GM18526 (cell line): ENCODE results near the gene EGFL7.

Experiments
- POLR2A ChIP-seq: IDR thresholded peaks from 3 replicates; pipeline ENCODE4 v1.6.1; 2011; ENCODE audit not compliant: insufficient read length; ENCODE audit errors: extremely low read depth

Gene EGFL7

DNA sequence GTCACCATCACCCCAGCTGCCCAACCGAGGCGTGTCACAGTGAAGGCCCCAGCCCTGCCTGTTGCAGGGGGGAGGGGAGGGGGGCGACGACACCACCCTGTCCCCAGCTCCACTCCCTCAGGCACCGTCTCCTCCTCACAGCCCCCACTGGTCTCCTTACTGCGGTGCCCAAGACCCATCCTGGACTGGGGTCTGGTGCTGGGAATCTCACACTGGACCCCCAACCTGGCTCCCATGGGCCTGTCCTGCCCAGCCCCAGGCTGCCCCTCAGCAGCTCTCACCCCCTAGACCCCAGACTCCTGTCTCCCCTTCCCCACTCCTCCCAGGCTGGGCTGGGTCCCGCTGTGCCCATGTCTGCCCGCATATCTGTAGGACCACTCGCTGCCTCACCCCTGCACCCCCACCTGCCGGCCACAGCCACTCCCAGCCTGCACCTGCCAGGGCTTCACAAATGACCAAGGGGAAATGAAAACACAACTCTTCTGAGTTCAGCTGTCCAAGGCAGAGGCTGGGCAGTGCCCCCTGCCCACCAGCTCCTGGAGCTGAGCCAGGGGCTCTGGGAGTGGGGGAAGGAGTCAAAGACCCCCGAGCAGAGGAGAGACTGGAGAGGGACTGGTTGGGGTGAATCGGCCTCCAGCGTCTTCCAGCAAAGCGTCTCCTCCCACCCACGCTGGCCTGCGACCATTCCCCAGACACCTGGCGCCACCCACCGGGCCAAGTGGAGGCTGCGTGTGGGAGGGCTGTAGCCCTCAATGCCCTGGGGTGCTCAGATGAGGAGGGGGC, 32.6 kb upstream of the EGFL7 start:
- no peak for TF ChIP-seq POLR2A

DNA sequence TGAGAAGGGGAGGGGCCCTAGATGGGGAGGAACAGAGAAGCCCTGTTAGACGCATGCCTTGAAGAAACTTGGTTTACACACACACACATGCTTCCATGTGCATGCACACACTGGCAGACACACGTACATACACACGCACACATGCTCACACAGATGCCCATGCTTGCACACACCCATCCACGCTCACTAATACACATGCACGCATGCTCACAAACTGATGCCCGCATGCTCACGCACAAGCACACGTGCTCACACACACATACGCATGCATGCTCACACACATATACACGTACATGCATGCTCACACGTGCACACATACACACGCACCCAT, 32.1 kb upstream of the EGFL7 start:
- TF ChIP-seq POLR2A, result no peak

DNA sequence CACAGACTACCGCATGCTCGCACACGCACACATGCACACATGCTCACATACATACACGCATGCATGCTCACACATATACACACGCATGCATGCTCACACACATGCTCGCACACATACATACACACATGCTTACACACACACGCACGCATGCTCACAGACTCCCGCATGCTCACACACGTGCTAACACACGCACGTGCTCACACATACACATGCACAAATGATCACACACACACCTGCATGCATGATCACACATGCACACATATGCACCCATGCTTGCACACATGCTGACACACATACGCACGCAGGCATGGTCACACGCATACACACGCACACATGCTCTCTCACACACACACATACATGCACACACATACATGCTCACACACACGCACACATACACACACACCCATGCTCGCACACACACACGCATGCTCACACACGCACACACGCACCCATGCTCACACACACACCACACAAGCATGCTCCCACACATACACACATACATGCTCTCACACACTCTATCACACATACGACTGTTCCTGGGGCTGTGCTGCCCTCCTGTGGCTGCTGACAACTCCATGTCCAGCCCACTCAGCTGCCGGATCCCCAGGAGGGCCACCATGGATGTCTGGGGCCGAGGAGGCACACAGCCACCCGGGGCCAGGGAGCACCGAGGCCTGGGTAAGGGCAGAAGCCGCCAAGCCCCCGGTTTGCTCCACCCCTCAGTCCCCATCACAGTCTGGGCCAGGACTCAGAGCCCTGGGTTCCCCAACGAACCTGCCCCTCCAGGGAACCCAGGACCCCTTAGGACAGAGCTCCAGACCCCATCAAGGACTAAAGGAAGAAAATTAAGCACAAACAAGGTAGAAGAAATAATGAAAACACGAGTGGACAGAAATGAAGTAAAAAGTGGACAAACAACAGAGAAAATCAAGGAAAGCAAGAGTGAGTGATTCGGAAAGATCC, 31.4 kb upstream of the EGFL7 start:
- no peak for TF ChIP-seq POLR2A

GRCh38 chr9:136634904-136635303, 27.8 kb upstream of the EGFL7 start:
- no peak for TF ChIP-seq POLR2A

- no peak for TF ChIP-seq POLR2A
These were observed 22.3 kb upstream of the EGFL7 start for GRCh38 chr9:136640171-136641111.

DNA sequence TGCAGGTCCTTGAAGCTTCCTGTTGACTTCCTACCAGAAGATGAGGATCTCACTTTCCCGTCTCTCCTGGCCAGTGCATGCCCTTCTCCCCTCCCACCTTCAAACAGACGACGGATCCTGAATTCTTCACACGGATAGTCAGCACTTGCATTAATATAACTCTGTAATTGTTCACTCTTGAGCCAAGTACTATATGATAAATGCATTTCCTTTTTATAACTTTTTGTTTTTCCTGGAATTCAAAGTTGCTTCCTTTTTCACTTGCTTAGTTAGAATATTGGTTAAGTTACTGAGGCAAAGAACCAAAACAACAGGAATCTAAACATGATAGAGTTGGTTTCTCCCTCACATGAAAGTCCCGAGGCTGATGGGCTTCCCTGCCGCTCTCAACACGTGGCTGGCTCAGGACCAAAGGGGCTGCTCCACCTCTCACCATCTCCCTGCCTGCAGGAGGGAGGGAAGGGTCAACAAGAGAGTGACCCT, 20.2 kb upstream of the EGFL7 start:
- no peak for TF ChIP-seq POLR2A

DNA sequence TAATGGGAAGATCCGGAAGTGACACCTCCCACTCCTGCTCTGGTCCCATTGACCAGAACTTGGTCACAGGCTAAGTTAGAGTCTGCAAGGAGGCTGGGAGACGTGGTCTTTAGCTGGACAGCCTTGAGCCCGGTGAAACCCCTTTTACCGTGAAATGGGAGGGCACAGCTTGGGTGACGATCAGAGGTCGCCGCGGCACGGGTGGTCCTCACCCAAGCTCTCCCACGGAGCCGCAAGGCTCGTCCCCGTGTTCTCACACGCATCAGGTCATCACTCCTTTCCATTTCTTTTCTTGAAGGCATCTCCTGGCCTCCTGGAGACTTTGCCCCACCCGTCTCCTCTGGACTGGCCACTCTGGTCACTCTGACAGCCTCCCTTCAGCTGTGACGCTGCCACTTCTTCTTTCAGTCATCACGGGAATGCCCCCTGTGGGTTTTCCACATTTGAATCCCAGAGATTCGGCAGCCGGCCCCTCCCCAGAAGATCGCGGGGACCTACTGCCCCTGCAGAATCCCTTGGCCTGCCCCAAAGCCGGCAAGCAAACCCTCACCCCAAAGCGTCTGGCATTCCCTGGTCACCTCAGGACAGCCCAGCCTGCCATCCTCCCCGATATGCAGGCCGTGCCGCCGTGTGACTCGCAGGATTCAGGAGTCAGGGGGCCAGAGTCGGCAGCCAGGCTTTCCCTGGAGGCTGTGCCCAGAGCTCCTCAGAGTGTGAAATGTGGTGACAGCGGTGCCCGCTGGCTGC, 18.9 kb upstream of the EGFL7 start:
- TF ChIP-seq POLR2A, result no peak

GRCh38 chr9:136644343-136644592, 18.4 kb upstream of the EGFL7 start:
- no peak for TF ChIP-seq POLR2A

GRCh38 chr9:136644593-136645351, 17.9 kb upstream of the EGFL7 start:
- no peak for TF ChIP-seq POLR2A

DNA sequence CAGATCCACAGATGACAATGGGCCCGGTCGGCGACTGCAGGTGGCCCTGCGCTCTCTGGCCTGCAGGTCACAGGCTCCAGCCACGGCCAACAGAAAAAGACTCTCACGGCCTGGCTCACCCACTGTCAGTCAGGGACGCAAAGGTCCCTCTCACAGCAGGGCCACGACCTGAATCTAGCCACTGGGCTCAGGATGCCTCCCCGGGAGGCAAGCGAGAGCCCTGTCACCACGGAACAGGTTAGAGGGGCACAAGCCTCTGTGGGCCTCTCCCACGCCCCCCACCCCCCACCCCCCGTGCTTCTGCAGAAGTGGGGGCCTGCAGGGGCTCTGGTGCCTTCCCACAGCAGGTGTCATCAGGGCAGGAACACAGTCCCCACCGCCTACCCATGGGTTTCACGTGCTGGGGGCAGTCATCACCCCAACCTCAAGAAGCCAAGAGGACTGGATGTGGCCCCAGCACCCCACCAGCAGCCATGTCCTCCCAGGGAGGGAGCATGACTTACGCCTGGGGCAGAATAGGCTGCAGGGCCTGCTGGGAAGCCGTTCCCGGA, 17.3 kb upstream of the EGFL7 start:
- no peak for TF ChIP-seq POLR2A

DNA sequence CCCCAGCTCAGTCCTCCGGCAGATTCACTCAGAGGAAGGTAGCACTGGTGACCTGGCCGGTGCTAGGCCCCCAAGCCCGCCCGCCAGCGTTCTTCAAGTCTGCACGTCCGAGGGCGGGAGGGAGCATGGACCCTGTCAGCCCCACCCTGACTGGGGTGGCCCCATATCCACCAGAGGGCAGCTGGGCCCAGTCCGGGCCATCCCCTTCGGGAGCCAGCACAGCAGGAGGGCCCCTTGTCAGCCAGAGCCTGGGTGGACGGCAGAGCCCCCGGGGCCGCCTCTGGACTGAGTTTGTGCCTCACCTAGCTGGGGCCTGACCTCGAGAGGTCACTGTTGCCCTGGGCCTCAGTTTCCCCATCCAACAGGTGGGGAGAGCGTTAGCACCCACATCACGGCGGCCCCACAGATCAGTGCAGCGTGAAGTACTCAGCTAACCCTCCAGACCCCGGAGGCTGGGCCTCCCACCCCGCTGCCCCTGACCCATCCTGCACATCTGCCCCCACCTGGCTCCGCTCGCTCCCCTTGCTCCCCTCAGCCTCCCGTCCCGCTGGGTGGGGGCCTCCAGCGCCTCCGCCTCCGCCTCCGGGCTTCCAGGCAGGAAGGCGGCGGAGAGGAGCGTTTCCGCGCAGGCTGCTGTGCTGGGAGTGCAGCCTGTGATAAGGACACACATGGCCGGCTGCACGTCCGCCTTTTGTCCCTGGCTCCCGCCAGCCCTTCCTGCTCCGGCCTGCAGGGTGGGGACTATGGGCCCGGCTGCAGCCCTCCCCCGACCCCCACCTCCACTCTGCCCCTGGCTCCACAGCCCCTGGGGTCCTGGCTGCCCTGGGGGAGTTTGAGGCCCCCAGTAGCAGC, 16.6 kb upstream of the EGFL7 start:
- no peak for TF ChIP-seq POLR2A

- TF ChIP-seq POLR2A, result no peak
These were observed 15.6 kb upstream of the EGFL7 start for GRCh38 chr9:136646827-136647711.
